Fibroblast of skin of back (primary cell): ENCODE measurements around the gene CES4A. TPM values are rescaled to one million over a fixed set of nuclear protein-coding genes. Genes with fewer than 3 reads are reported as not detected.
"Not testable (repeated sequence)": the region's sequence is repeated elsewhere in the genome, so short reads cannot be mapped to it uniquely, and the experiment has no call there.

Experiments
- DNase-seq: peaks from one replicate; pipeline ENCODE4 v3.0.0-alpha.2; 2013
- polyA plus RNA-seq, 2 experiments: library from polyadenylated mRNA; unstranded; fragments of 120-200 nt; gene quantifications; one replicate each; pipeline ENCODE4 v1.2.1, GENCODE V29; 2013; ENCODE audit not compliant: insufficient read length in 2 of 2

Gene CES4A
- 0.60 TPM for polyA plus RNA-seq (2013, experiment 1 of 2; ENCODE audit: insufficient read length)
- polyA plus RNA-seq (2013, experiment 2 of 2; ENCODE audit: insufficient read length), result 0.67 TPM

DNA sequence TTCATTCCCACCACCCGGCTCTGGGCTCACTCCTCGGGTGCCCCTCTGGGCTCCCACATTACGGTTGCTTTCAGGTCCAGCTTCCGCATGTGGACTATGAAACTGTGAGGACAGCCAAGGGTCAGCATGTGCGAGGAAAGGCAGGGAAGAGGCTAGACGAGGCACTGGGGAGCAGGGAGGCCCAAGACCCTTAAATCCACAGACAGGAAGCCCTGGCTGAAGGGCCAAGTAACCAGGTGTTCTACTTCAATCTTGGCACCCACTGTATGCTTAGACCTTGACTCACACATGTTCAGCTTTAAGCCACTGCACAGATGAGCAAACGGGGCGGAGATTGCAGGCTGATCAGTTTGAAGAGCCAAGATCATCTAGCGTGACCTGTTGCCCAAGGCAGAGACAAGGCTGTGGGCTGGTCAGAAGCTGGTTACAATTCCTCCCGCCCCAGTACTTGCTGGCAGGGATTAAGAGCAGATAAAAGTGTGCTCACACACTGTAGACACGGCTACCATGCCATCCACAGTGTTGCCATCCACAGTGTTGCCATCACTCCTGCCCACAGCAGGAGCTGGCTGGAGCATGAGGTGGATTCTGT lies at the start of gene CES4A:
TSS of gene CES4A (plus strand) at position 393 of the 592 bp plus-strand sequence. CDS start at position 577, 184 bp downstream.
- DNase-seq, result no peak

DNA sequence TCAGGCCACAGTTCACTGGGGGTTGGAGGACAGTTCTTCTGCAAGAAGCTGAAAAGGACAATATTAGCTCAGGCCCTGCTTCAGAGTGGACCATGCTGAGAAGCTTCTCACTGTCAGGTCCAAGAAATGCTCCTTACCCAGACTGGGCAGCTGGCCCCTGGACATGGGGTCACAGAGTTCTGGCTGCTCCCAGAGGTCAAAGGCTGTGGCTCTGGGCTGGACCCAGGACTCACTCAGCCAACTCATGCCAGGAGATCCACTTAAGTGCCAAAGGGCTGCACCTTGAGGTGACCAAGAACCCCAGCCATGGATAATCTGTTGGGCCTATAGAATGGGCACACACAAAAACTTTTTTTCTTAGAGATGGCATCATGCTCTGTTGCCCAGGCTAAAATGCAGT lies 49.0 kb upstream of the CES4A start:
- DNase-seq, result no peak

- DNase-seq, result no peak
Measured at GRCh38 chr16:66940236-66940635, 48.2 kb upstream of the CES4A start.

- no peak for DNase-seq
Measured at GRCh38 chr16:66942981-66943380, 45.4 kb upstream of the CES4A start.

- DNase-seq, result no peak
Measured at GRCh38 chr16:66943426-66944053, 44.8 kb upstream of the CES4A start.

DNA sequence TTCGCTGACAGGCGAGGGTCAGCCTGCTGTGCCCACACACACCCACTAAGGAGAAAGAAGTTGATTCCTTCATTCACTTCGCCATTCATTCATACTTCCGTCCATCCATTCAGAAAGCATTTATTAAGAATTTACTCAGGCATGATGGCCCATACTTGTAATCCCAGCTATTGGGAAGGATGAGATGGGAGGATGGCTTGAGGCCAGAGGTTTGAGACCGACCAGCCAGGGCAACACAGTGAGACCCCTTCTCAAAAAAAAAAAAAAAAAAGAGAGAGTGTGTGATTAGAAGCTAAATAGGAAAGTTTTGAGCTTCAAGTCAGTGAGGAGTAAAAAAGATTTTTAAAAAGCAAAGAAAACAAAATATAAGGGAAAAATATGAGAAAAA lies 44.3 kb upstream of the CES4A start:
- DNase-seq, result no peak

GRCh38 chr16:66944971-66945370 lies 43.4 kb upstream of the CES4A start:
- not testable (repeated sequence) for DNase-seq

DNA sequence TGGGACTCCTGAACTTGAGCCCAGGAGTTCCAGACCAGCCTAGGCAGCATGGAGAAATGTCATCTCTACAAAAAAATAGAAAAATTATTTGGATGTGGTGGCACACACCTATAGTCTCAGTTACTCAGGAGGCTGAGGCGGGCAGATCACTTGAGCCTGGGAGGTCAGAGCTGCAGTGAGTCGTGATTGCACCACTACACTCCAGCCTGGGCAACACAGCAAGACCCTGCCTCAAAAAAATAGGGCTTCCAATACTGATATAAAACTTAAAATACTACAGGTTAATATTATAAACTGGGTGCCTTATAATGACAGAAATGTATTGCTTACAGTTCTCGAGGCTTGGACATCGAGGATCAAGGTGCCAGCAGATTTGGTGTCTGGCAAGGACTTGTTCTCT lies 42.5 kb upstream of the CES4A start:
- no peak for DNase-seq

DNA sequence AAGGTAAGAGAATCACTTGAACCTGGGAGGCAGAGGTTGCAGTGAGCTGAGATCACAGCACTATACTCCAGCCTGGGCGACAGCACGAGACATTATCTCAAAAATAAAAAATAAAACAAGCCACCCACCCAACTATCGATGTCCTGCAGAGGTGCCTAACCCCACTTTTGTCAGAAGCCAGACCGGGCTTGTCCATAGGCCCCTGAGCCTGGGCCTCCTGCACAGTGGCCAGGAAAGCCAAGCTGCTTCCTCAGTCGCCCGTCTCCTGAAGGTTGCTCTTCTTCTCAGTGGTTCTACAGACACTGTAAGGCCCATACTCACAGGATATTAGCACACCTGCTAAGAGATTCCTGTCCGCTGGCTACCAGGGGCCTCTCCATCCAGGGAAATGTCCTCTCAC lies 41.8 kb upstream of the CES4A start:
- no peak for DNase-seq

- DNase-seq, result no peak
Measured at GRCh38 chr16:66946974-66947301, 41.5 kb upstream of the CES4A start.

DNA sequence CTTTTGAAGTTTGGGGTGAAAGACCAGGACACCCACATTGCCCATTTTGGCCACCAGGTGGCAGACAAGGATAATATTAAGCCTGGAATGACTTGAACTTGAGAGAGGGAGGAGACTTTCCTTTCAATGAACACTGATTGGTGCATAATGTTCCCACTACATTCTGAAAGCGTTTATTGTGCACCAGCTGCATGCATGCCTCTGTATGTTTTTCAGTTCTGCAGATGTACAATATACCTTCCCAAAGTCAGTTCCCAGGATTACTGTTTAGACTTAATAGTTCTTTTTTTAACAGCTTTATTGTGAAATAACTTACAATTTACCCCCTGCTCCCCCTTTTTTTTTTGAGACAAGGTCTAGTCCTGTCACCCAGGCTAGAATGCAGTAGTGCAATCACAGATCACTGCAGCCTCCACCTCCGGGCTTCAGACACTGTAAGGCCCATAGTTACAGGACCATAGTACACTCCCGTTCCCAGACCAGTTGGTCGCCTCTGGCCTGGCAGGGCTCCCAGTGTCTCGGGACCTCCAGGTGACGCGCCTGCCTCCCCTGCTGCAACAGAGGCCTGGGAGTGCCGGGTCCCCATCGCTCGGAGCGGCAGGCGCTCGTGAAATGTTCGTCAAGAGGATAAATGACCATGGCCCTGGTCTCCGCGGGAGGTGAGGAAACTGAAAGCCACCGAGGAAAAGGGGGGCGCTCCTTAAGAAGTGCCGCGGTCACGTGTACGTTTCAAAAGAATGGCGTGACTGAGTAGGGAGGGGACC lies 40.9 kb upstream of the CES4A start:
- peak; percentile 79 for DNase-seq

DNA sequence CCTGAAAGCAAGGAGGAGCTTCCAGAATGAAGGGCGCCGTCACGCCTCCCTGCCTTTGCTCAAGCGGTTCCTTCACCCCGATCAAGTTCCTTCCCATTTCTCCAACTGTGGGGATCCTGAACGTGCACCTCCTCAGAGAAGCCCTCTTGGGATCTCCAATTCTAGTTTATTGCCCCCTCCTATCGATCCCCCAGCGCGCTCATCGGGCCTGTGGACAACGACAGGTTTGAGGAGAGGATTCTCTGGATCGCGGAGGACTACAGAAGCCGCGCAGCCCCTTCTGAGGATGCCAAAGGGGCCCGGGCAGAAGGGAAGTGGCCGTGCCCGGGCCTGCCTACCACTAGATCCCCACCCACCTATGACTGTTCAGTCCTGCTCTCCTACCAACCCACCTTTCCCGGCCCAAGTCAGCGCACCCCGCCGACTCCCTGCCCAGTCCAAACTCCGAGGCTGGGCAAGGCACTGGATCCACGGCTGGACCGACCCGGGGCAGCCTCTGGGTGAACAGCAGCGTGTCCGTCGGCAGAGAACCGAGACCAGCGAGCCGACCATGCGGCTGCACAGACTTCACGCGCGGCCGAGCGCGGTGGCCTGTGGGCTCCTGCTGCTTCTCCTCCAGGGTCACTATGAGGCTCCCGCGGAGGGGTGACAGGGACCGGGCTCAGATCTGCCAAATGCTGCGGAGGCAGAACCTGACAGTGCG lies 40.1 kb upstream of the CES4A start:
- no peak for DNase-seq

GRCh38 chr16:66948837-66949225 lies 39.6 kb upstream of the CES4A start:
- no peak for DNase-seq

- DNase-seq, result no peak
Measured at GRCh38 chr16:66949472-66949871, 38.9 kb upstream of the CES4A start.

- no peak for DNase-seq
Measured at GRCh38 chr16:66950437-66950836, 38.0 kb upstream of the CES4A start.

DNA sequence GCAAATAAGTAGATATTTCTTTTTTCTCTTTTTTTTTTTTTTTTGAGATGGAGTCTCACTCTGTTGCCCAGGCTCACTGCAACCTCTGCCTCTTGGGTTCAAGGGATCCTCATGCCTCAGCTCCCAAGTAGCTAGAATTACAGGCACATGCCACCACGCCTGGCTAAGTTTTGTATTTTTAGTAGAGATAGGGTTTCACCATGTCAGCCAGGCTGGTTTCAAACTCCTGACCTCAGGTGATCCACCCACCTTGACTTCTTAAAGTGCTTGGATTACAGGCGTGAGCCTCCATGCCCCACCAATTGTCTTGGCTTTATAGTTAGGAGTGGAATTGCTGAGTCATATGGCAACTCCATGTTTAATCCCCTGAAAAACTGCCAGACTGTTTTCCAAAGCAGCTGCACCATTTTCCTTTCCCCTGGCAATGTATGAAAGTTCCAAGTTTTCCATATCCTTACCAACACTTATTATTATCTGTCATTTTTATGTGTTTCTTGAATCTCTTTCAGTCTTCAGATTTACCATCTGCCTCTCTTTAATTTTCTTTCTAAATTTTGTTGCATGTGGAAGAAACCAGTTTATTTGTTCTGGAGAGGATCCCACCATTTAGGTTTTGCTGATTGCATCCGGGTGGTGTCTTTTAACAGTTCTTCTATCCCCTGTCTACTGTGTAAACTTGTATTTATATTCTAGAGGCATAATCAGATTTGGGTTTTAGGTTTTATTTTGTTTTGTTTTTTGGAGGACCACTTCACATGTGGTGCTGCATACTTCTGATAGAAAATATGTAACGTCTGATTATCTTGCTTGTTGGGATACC lies 37.2 kb upstream of the CES4A start:
- DNase-seq, result no peak

- no peak for DNase-seq
Measured at GRCh38 chr16:66952430-66953110, 35.8 kb upstream of the CES4A start.

- no peak for DNase-seq
Measured at GRCh38 chr16:66953462-66954096, 34.8 kb upstream of the CES4A start.

DNA sequence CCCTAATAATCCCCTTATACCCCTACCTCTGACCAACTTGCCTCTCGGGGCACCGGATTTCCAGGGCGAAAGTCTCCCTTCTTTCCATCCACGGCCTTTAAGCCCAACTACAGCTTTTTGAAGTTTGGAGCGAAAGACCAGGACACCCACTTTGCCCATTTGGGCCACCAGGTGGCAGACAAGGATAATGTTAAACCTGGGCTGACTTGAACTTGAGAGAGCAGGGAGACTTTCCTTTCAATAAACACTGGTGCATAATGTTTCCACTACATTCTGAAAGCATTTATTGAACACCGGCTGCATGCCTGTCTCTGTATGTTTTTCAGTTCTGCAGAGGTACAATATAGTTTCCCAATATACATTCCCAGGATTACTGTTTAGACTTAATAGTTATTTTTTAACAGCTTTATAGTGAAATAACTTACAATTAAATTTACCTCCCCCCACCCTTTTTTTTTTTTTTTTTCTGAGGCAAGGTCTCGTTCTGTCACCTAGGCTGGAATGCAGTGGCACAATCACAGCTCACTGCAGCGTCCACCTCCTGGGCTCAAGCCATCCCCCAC lies 34.2 kb upstream of the CES4A start:
- peak; percentile 67 for DNase-seq

DNA sequence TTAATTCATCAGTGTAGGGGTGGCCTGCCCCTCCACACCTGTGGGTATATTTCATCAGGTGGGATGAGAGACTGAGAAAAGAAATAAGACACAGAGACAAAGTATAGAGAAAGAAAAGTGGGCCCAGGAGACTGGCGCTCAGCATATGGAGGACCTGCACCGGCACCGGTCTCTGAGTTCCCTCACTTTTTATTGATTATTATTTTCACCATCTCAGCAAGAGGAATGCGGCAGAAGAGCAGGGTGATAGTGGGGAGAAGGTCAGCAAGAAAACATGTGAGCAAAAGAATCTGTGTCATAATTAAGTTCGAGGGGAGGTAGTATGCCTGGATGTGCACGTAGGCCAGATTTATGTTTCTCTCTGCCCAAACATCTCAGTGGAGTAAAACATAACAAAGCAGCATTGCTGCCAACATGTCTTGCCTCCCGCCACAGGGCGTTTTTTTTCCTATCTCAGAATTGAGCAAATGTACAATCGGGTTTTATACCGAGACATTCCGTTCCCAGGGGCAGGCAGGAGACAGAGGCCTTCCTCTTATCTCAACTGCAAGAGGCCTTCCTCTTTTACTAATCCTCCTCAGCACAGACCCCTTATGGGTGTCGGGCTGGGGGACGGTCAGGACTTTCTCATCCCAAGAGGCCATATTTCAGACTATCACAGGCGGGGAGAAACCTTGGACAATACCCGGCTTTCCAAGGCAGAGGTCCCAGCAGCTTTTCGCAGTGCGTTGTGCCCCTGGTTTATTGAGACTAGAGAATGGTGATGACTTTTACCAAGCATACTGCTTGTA lies 32.8 kb upstream of the CES4A start:
- not testable (repeated sequence) for DNase-seq
